DMS 273 (cell line): Measurements from ENCODE around the gene TBX2.
"Not testable (repeated sequence)": the region's sequence is repeated elsewhere in the genome, so short reads cannot be mapped to it uniquely, and the experiment has no call there.

Source experiments
- DNase-seq: peaks from one replicate; lab custom pipeline; 2025; ENCODE audit not compliant: unreplicated experiment; lab: John Stamatoyannopoulos, UW

TBX2 gene

DNA sequence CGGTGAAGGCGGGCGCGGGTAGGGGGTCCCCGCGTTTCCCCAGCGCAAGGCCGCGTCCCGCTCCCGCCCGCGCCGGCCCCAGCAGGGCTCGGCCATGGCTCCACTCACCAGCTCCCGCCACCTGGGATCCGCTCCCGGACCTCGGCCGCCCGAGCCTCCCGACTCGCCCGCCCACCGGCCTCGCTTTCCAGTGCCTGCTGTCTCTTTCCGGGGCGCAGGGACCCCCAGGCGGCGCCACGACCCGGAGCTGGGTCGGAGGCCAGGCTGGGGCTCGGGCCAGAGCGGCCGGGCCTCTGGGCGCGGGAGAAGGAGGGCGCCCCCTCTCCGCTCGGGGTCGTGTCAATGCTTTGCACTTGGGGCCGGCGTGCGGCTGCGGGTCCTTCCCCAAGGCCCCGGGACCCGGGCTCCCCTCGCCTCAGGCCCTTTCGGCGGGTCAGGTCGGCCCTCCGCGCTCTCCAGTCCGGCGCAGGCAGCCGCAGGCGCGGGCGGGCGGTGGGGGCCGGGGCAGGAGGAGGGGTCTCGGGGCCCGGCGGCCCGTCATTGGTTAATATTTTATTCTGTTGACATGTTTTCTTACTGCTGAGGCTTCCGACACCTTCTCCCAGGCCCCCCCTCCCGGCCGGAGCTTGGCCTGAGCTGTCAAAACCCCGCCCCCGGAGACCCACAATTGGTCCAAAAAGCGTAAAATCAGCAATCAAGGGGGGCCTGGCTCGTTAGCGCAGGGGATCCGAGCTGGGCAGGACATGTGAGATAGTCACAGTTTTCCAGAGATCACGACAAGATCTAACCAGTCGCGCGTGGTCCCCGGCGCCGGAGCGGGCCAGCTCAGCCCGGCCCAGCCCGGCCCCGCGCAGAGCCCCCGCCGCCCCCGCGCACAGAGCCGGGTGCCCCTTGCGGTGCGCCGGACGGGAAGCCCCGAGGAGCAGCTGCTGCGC is at the start of gene TBX2:
Gene TBX2, plus strand, starts transcription at position 713 of the 935 bp plus-strand sequence. CDS start 334 bp downstream, outside the sequence.
- DNase-seq, result peak; percentile 89

DNA sequence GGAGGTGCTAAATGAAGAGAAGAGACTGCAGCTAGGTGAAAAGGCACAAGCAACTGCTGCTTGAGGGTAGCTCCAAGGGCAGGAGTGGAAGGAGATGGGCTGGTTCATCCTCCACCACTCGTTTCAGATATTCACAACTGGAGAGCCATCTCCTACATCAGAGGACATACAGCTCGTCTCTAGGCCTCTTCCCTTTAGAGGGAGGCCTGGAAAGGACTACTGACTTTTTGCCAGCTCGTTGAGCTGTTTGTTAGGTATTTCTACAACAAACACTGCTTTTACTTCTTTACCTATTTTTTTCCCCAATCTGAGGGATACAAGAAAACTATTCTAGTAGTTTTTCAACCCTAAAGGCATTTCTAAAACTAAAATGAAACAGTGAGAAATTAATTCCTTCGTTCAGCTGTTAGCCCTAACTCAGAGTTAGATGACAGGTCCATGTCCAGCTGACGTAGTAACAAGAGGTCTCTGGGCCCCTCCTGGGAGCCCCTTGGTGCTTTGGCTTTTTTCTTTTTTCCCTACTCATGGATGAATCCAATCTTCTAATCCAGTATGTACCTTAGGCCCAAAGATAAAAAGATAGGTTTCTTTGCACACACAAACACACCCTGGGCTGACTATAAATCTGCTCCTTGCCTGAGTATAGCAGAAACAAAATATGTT is 47.8 kb upstream of the TBX2 start:
- no peak for DNase-seq

DNA sequence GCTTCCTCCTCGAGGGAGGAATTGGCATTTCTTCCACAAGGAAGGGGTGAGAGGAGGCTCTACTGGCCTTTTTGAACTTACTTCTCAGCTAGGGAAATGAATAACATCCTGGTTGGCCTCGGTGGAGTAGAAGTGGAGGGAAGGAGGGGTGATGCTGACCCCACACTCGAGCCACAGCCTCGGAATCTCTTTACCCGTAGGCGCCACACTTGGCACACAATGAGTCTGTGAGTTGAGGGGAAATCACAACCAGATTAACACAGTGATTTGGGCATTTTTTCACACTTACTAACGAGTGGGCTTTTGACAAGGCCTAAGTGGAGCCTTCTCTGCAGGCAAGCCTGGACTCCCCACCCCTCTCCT is 47.3 kb upstream of the TBX2 start:
- DNase-seq, result no peak

GRCh38 chr17:61352781-61353491 is 46.7 kb upstream of the TBX2 start:
- no peak for DNase-seq

- DNase-seq, result no peak
Measured at GRCh38 chr17:61353615-61354014, 46.0 kb upstream of the TBX2 start.

GRCh38 chr17:61354895-61355874 is 44.5 kb upstream of the TBX2 start:
- no peak for DNase-seq

DNA sequence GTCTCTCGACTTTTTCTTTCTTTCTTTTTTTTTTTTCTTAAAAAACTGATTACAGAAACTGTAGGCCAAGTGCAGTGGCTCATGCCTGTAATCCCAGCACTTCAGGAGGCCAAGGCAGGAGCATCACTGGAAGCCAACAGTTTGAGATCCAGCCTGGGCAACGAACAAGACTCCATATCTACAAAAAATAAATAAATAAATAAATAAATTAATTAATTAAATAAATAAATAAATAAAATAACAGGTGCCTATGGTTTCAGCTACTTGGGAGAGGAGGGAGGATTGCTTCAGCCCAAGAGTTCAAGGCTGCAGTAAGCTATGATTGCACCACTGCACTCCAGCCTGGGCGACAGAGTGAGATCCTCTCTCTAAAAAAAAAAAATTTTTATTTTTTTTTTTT is 42.6 kb upstream of the TBX2 start:
- DNase-seq, result not testable (repeated sequence)

- not testable (repeated sequence) for DNase-seq
Measured at GRCh38 chr17:61359513-61359912, 40.1 kb upstream of the TBX2 start.

GRCh38 chr17:61360318-61360943 is 39.2 kb upstream of the TBX2 start:
- DNase-seq, result no peak

DNA sequence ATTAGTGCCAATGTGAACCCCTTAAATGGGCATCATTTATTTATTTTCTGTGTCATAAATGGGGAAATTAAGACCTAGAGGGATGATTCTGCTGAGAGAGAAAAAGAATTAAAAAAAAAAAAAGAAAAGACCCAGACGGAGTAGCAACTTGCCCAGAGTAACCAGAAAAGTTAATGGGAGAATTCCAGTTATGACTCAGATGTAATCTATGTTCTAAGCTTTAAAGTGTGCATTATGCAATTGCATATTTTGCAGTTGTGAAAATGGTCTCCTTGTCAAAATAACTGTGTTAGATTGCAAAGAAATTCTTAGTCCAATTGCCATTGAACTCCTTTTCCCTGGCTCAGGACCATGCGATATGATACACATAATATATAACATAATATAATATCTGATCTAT is 38.6 kb upstream of the TBX2 start:
- DNase-seq, result no peak

DNA sequence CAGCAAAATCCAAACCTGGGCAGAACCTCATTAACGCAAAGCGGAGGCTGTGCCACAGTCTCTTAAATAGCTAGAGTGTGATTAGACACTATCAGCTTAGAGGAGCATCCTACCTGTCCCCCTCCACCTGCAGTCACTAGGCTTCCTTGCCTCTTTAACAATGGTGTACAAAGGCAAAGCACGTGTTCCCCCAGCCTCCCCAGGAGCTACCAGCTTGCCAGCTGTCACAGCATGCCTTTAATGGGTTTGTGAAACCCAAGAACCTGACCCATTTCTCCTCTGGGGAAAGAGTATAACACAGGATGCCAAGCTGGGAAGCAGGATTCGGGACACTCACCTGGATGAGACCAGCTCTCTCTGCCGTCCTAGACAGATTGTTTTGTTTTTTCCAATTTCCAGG is 37.2 kb upstream of the TBX2 start:
- peak; percentile 80 for DNase-seq

DNA sequence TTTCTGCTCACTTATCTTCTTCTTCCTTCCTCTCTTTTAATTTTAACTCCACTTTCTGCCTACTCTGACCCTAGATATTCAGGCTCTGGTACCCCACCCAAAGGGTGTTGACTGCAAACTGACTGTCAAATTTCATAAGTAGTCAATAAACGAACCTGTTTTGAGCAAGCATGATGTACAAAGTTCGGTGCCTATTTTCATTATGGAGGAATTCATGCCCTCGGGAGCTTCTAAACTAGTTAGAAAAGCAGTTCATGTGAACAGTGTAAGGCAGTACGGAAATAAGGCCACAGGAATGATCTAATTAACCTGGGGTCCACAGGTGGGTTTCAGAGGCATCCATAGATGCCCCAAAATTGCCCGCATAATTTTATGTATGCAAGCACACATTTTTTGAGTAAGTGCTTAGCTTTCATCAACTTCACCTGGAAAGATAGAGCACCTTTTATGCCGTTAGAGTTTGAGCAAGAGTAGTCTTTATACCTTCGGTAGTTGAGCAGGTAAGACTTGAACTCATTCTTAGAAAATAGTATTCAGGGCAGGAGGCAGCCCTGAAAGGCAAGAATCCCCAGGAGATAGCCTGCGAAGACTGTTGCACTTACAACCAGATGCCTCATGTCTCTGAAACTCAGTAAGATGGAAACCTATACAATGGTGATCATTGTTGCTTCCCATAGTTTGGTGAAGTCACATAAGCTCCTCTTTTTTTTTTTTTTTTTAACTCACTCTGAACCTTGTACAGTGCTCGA is 36.6 kb upstream of the TBX2 start:
- DNase-seq, result no peak

- no peak for DNase-seq
Measured at GRCh38 chr17:61363601-61364462, 35.8 kb upstream of the TBX2 start.

DNA sequence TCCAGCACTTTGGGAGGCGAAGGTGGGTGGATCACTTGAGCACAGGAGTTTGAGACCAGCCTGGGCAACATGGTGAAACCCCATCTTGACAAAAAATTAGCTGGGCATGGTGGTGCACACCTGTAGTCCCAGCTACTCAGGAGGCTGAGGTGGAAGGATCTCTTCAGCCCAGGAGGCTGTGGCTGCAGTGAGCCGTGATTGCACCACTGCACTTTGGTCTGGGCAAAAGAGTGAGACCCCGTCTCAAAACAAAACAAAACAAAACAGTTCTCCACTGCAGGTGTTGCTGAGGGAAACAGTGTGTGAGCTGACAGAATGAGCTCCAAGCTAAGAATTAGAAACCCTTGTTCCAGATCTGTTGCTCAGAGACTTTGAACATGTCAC is 35.2 kb upstream of the TBX2 start:
- DNase-seq, result no peak

DNA sequence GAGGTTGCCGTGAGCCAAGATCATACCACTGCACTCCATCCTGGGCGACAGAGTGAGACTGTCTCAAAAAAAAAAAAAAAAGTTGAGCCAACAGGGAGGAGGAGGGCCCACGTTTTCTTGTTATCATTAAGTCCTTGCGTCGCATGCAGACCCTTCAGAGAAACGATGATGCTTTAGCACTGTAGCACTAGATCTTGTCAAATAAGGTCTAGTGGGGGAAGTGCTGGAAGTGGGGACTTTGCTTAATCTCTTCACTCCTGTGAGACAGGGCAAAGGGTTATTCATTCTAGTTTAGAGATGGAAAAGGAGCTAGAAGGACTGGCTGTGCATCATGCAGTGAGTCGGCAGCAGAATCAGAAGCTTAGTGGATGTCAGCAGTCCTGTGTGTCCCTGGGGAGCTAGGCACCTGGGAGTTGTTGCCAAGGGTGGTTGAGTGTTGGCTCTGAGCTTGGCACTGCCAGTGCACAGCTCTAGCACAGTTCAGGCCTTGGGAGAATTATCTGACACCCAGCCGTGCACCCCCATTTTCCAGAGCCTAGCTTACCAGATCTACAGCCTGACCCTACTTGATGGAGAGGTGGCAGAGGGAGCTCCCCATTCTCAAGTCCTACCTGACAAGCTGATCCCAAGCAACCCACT is 33.4 kb upstream of the TBX2 start:
- no peak for DNase-seq

DNA sequence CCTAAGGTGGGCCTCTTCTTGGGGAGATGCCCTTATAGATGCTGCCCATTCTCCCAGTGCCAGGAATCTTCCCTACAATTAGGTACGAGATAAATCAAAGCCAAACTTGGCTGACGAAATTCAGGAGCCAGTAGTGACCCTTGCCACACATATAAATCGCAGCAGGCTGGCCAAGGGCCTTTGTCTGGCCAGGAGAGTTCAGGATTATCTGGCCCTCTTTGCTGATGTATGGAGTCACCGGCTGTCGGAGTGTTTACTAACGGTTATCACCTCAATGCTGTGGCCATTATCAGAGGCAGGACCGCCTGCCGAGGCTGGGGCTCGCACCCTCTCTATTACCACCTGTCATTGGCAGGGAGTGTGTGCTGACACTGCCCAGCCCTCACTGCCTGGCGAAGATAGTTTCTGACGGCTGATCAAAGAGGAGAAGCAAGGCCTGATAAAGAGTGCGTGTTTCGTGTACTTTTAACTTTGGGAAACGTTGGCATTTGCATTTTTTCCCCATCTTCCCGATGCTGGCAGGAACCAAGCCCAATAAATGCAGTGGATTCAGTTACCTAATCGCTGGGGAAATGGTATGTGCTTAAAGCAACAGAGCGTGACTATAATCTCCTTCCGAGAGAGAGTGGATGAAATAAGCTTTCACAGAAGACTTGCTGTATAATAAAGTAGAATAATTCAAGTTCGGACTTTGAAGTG is 32.8 kb upstream of the TBX2 start:
- no peak for DNase-seq

GRCh38 chr17:61368049-61368831 is 31.4 kb upstream of the TBX2 start:
- no peak for DNase-seq
